Brain microvascular endothelial cell (primary cell): ENCODE measurements around the gene ADAR.

Source experiments
- DNase-seq: peaks from one replicate; pipeline ENCODE4 v3.0.0-alpha.2; 2020
- H3K27ac ChIP-seq: fragments of 250-450 bp; sonication (Bioruptor Pico); 2 replicates; pipeline ENCODE4 v1.5.1; 2020; ENCODE audit warnings: mild to moderate bottlenecking, moderate library complexity
- H3K27me3 ChIP-seq: fragments of 250-450 bp; sonication (Bioruptor Pico); replicated peaks from 2 replicates; pipeline ENCODE4 v1.5.1; 2020; ENCODE audit warnings: mild to moderate bottlenecking
- H3K36me3 ChIP-seq: fragments of 250-450 bp; sonication (Bioruptor Pico); replicated peaks from 2 replicates; pipeline ENCODE4 v1.5.1; 2020; ENCODE audit warnings: mild to moderate bottlenecking
- H3K4me3 ChIP-seq: 2 replicates; pipeline ENCODE4 v1.5.1; 2011; ENCODE audit warnings: low read depth, mild to moderate bottlenecking, control low read depth, low read length, moderate library complexity
- in situ Hi-C: cut with HindIII; loops from 2 replicates; pipeline ENCODE4 v1.10.0; 2017; ENCODE audit warnings: low sequenced_read_pairs, low pct_ligation_motif_present
- TF ChIP-seq, protein P1 (sequence below): IDR thresholded peaks from 2 replicates; pipeline ENCODE4 v1.5.1; 2011; ENCODE audit warnings: low read depth, mild to moderate bottlenecking, moderate library complexity, low read length, control low read depth, inconsistent platforms; ENCODE audit errors: missing control alignments

Gene ADAR

GRCh38 chr1:154546264-154547063, 61.5 kb downstream of the ADAR start:
- DNase-seq, result peak; percentile 38
- in situ Hi-C loops, result no loop called here
- Histone ChIP-seq H3K36me3 (peaks cover 23% of the 10 kb centered on the region), H3K4me3 (no peak overlapping the region), H3K27ac (no peak overlapping the region), H3K27me3 (peaks cover 6% of the 10 kb centered on the region)
- TF ChIP-seq, protein P1, sequence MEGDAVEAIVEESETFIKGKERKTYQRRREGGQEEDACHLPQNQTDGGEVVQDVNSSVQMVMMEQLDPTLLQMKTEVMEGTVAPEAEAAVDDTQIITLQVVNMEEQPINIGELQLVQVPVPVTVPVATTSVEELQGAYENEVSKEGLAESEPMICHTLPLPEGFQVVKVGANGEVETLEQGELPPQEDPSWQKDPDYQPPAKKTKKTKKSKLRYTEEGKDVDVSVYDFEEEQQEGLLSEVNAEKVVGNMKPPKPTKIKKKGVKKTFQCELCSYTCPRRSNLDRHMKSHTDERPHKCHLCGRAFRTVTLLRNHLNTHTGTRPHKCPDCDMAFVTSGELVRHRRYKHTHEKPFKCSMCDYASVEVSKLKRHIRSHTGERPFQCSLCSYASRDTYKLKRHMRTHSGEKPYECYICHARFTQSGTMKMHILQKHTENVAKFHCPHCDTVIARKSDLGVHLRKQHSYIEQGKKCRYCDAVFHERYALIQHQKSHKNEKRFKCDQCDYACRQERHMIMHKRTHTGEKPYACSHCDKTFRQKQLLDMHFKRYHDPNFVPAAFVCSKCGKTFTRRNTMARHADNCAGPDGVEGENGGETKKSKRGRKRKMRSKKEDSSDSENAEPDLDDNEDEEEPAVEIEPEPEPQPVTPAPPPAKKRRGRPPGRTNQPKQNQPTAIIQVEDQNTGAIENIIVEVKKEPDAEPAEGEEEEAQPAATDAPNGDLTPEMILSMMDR, result peak; percentile 91

DNA sequence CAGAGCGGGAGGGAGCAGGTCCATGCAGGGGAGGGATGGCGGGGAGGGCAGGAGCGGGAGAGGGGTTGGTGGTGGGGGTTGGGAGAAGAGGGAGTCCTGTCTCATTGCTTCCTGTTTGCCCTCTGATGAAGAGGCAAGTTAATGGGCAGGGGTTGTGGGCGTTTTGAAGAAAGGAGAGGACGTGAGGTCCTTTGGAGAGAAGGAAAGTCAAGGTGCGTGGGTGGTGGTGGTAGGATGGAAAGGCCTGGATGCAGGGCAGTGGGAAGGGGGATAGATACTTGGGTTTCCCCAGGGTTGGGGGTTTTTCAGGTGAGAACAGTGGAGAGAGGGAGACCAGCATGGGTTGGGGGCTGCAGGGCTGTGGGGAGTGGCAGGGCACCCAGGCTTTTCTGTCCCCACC, 66.8 kb downstream of the ADAR start:
- Histone ChIP-seq H3K36me3 (no peaks in the 10 kb centered on the region), H3K27me3 (peaks cover 12% of the 10 kb centered on the region), H3K27ac (no peak overlapping the region), H3K4me3 (no peak overlapping the region)
- TF ChIP-seq, protein P1, result no peak
- in situ Hi-C loops, result no loop called here
- no peak for DNase-seq

DNA sequence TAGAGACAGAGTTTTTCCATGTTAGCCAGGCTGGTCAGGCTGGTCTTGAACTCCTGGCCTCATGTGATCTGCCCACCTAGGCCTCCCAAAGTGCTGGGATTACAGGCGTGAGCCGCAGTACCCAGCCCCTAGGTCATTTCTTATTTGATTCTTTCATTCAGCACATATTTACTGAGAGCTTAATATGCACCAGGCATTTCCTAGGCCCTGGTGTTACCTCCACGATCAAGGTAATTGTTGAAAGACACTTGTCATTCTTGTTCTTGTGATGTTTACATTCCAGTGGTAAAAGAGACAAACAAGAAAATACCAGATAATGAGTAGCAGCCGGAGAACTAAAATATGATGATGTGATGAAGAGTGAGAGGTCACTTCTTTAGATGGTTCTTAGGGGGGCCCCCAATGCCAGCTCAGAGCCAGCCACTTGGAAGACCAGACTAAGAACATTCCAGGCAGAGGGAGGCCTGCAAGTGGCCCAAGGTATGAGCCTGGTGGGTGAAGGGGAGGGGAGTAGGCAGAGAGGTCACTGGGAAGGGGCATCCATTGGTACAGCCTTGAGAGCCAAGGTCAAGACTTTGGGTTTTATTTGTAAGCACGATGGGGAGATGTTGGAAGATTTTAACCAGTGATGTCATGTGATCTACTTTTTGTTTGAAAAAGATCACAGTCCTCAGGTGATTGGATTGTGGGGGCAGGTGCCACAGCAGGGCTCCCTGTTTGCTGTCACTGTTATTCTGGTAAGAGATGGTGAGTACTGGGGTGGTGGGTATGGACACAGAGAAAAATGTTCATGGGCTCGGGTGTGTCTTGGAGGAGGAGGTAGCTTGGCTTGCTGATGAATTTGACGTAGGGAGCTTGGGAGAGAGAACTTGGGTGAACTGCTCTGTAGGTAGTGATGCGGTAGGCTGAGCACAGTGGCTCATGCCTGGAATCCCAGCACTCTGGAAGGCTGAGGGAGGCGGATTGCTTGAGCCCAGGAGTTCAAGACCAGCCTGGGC, 68.2 kb downstream of the ADAR start:
- Histone ChIP-seq H3K27me3 (peaks cover 12% of the 10 kb centered on the region), H3K4me3 (no peak overlapping the region), H3K27ac (no peak overlapping the region), H3K36me3 (no peaks in the 10 kb centered on the region)
- TF ChIP-seq, protein P1, result no peak
- in situ Hi-C loops, result no loop called here
- DNase-seq, result no peak

DNA sequence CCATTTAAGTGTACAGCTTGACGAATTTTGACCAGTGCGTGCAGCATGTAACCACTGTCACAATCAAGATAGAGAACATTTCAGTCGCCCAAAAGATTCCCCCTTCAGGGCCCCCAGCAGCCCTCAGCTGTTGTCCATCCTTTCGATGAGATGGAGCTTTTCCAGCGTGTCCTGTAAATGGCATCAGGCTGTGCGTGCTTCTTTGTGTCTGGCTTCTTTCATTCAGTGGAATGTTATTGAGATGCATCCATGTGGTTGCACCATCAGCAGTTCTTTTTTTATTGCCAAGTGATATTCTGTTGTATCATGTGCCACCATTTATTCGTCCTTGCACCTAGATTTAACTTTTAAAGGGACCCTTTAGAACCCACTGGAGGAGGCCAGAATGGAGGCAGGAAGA, 71.4 kb downstream of the ADAR start:
- peaks cover 7% of the 10 kb centered on the region for H3K27me3 ChIP-seq
- in situ Hi-C loops, result no loop called here
- TF ChIP-seq, protein P1, result no peak

DNA sequence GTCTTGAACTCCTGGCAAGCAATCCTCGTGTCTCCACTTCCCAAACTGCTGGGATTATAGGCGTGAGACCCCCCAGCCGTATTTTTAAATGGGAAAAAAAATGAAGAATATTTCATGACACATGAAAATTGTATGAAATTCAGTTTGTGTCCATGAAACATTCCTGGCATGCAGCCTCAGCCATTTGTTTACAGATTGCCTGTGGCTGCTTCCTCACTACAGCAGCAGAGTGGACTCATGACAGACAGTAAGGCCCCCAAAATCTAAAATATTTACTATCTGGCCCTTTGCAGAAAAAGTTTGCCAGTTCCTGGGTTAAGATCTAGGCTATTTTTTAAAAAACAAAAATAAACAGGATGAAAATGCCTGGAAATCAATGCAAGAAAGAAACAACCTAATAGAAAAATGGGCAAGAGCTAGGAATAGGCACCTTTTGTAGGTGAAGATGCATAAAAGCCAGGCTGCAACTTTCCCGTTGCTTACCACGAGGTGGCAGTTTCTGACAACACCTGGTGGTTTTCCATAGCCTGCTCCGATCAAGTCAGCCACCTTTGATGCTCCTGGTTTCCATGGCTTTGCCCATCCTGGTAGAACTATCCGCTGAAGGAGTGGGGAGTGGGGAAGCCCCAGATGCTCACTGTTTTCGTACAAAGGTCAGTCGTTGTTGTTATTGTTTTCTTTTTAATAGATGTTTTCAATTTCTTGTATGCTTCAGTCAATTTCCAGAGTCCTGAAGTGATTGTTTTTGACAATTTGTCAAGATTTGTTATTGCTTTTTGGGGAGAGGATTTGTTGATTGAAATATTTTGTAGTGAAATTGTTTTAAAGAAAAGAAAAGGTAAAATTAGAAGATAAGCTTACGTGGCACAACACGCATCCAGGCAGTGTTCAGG, 73.8 kb downstream of the ADAR start:
- no peak overlapping the region for H3K27ac ChIP-seq
- TF ChIP-seq, protein P1, result peak; percentile 64
- in situ Hi-C loops, result no loop called here
- no peak overlapping the region for H3K4me3 ChIP-seq
- no peaks in the 10 kb centered on the region for H3K27me3 ChIP-seq
- no peak for DNase-seq
- no peaks in the 10 kb centered on the region for H3K36me3 ChIP-seq

More for the DNA sequence above, 71.4 kb downstream of the ADAR start:
- H3K27ac ChIP-seq, result no peak overlapping the region
- H3K36me3 ChIP-seq, result no peaks in the 10 kb centered on the region
- DNase-seq, result no peak
- no peak overlapping the region for H3K4me3 ChIP-seq
